ENCODE measurements around the gene ISG15. TPM values are rescaled to one million over a fixed set of nuclear protein-coding genes. Genes with fewer than 3 reads are reported as not detected.
"Not testable (repeated sequence)": the region's sequence is repeated elsewhere in the genome, so short reads cannot be mapped to it uniquely, and the experiment has no call there.

The ISG15 gene
- total RNA-seq, 1 experiment from 2014 or later, result 100.0 TPM

DNA sequence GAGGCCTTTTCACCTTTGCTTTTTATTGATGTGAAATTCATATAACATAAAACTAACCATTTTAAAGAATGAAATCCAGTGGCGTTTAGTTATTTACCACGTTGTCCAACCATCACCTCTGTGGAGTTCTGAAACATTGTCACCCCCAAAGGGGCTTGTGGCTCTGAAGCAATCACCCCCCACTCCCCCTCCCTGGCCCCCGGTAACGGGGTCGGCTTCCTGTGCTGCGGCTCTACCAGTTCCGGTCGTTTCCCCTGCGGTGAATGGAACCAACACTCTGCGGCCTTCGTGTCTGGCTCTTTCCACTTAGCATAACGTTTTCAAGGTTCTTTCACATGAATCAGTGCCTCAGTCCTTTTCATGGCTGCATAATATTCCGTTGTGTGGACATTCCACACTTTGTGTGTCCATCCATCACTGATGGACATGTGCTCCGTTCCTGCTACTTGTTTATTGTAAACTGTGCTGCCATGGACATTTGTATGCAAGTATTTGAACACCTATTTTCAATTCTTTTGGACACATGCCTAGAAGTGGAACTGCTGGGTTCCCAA is 1.8 kb upstream of the ISG15 start:
- DNase-seq (ENCODE audit: low spot score), result no peak

DNA sequence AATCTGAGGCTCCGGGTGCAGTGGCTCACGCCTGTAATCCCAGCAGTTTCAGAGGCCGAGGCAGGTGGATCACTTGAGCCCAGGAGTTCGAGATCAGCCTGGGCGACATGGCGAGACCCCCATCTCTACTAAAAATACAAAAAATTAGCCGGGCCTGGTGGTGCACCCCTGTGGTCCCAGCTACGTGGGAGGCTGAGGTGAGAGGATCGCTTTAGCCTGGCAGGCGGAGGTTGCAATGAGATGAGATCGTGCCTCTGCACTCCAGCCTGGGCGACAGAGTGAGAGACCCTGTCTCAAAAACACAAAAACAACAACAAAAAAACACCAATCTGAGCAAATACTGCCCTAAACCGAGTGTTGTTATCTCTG is 577 bp upstream of the ISG15 start:
- not testable (repeated sequence) for DNase-seq (ENCODE audit: low spot score)

DNA sequence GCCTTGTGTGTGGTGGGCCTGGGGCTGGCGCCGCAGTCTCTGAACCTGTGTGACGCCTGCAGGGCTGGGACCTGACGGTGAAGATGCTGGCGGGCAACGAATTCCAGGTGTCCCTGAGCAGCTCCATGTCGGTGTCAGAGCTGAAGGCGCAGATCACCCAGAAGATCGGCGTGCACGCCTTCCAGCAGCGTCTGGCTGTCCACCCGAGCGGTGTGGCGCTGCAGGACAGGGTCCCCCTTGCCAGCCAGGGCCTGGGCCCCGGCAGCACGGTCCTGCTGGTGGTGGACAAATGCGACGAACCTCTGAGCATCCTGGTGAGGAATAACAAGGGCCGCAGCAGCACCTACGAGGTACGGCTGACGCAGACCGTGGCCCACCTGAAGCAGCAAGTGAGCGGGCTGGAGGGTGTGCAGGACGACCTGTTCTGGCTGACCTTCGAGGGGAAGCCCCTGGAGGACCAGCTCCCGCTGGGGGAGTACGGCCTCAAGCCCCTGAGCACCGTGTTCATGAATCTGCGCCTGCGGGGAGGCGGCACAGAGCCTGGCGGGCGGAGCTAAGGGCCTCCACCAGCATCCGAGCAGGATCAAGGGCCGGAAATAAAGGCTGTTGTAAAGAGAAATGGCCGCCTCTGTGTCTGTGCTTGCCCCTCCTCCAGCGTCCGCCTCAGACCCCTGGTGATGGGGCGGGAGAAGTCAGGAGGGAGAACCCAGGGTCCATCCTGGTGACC is 788 bp downstream of the ISG15 start:
- no peak for DNase-seq (ENCODE audit: low spot score)

DNA sequence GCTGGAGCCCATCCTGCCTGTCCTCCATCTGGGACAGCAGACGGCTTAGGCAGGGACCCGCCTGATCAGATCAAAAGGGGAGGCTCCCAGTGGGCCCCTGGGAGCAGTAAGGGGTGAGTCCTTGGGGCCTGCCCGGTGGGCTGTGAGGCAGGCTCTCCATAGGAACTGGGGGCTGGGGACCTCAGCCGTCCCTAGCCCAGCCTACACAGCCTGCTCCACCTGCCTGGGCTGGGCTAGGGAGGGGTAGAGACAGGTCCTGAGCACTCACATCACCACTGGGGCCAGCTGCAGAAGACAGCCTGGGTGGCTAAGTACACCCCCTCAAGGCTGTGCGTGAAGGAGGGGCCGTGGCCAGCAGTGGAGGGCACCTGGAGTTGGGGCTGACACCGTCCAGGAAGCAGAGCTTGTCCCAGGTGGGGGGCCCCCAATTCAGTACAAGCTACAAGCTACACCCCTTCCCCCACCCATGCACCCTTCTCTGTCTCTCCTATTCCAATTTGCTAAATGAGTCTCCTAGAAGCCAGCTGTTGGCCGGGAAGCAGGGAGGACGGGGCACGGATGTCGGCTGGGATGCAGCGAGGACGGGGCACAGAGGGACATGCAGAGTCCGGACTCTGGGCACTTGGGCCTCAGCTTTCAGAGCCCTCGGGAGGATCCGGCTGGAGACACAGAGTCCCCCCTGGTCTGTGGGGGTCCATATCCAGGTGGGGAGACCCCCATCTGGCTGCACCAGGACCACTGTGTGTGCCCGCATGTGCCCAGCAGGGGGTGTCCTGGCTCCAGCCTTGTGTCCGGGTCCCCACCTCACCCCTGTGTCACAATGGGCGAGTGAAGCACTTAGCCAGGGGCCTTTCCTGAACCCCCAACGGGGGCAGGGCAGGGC is 1.7 kb downstream of the ISG15 start:
- no peak for DNase-seq (ENCODE audit: low spot score)

DNA sequence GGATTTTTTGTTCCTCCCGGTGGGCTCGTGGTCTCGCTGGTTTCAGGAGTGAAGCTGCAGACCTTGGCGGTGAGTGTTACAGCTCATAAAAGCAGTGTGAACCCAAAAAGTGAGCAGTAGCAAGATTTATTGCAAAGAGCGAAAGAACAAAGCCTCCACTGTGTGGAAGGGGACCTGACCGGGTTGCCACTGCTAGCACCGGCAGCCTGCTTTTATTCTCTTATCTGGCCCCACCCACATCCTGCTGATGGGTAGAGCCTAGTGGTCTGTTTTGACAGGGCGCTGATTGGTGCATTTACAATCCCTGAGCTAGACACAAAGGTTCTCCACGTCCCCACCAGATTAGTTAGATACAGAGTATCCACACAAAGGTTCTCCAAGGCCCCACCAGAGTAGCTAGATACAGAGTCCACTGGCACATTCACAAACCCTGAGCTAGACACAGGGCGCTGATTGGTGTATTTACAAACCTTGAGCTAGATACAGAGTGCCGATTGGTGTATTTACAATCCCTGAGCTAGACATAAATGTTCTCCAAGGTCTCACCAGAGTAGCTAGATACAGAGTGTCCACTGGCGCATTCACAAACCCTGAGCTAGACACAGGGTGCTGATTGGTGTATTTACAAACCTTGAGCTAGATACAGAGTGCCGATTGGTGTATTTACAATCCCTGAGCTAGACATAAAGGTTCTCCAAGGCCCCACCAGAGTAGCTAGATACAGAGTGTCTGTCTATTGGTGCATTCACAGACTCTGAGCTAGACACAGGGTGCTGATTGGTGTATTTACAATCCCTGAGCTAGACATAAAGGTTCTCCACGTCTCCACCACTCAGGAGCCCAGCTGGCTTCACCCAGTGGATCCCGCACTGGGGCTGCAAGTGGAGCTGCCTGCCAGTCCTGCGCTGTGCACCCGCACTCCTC is 4.4 kb downstream of the ISG15 start:
- DNase-seq (ENCODE audit: low spot score), result not testable (repeated sequence)

DNA sequence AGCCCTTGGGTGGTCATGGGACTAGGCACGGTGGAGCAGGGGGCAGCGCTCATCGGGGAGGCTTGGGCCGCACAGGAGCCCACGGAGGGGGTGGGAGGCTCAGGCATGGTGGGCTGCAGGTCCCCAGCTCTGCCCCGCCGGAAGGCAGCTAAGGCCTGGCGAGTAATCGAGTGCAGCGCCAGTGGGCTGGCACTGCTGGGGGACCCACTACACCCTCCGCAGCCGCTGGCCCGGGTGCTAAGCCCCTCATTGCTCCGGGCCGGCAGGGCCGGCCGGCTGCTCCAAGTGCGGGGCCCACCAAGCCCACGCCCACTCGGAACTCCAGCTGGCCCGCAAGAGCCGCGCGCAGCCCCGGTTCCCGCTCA is 5.0 kb downstream of the ISG15 start:
- not testable (repeated sequence) for DNase-seq (ENCODE audit: low spot score)

DNA sequence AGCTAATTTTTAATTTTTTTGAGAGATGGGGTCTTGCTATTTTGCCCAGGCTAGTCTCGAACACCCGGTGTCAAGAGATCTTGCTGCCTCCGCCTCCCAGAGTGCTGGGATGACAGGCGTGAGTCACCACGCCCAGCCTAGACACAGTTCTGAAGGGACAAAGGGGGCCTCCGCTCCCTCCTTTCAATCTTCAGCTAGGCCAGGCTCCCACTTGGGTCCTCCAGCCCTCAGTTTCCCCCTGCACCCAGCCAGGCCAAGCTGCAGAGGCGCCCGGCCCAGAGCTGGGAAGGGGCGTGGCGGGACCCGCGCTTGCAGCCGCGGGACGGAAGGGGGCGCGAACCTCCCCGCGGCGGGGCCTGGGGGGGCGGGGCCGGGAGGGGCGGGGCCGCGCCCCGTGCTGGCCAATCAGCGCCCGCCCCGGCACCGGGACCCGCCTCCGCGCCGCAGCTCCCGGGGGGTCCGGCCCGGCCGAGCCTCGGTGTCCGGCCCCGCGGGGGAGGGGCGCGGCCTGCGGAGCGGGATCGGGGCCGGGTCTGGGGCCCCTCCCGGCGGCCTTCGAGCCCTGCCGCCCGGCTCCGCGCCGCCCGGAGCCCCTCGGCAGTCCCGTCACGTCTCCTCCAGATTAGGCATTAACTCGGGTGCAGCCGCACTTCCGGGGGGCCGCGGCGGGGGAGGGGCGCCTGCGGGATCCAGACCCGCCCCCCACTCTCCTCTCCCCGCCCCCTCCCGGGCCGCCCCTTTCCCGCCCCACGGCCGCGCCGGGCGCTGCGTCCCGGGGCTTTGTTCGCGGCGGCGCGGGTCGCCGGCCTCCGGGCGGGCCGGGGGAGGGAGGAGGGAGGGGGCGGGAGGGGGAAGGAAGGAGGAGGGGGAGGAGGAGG is 6.1 kb downstream of the ISG15 start:
- peak; percentile 40 for DNase-seq (ENCODE audit: low spot score)

DNA sequence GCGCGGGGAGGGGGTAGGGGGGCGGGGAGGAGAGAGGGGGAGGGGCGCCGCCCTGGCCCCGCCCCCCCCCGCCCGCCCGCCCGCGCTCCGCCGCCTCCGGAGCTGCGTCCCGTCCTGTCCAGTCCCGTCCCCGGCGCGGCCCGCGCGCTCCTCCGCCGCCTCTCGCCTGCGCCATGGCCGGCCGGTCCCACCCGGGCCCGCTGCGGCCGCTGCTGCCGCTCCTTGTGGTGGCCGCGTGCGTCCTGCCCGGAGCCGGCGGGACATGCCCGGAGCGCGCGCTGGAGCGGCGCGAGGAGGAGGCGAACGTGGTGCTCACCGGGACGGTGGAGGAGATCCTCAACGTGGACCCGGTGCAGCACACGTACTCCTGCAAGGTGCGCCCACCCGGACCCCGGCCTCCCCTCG is 6.7 kb downstream of the ISG15 start, which contains the start of gene AGRN:
AGRN (plus strand) TSS at position 121 of the 405 bp plus-strand sequence; CDS start at position 174, 53 bp downstream.
- DNase-seq (ENCODE audit: low spot score), result no peak

DNA sequence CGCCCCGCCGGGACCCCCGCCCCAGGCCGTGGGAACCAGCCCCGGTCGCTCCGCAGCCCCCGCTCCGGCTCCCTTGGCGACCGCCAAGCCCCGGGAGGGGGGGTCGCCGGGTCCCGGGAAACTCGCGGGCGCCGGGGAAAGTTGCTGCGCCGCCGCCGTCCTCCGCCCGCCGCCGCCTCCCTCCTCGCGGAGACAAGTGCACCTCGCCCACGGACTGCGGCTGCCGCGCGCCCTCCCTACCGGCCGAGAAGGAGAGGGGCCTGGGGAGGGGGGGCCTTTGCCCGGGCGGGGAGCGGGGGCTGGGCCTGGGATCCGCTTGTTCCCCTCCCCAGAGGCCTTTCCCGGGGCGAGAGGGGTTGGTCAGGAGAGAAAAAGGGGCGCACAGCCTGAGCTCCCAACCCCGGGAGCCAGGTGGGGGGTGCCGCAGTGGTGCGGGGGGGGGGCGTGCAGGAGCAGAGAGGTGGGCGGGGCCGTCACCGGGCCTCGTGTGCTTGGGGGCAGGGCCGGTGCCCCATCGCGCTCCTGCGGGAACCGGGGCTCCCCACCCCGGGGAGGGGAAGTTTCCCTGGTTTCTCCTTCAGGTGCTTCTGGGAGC is 7.2 kb downstream of the ISG15 start:
- no peak for DNase-seq (ENCODE audit: low spot score)

DNA sequence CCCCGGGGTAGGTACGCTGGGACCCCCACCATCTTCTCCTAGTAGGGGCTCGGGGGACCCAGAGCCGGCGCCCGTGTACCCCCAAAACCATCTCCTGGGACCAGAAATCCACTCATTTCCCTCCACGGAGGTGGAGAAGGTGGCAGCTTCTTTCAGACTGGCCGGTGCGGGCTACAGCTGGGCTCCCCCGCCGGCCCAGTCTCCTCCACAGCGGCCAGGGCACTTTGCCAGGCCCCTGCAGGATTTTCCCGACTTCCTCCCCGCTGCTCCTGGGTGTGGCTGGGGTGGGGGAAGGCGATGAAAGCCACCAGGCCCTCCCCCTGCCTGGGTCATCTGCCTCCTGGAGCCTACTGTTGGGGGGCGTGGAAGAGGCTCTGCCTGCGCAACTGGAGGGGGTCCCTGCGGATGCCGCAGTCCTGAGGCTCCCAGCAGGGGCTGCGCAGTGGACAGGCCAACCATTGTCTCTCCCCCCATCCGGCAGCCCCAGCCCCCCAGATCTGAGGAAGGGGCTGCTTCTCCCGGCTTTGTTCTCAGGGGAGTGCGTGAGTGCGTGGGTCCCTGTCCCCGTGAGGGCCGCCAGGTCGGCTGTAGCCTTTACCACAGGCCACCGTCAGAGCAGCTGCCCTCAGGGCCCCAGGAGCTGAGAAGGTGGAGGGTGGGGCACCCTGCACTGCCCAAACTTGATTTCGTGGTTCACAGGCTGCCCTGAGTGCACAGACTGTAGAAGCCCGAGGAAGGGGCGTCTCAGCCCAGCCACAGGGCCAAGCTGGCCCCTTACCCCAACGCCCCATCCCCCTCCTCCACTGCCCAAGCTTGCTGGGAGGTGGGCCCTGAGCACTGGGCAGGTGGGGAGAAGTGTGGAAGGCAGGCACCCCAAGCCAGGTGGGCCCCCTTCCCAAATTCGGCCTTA is 8.0 kb downstream of the ISG15 start:
- DNase-seq (ENCODE audit: low spot score), result peak; percentile 80

DNA sequence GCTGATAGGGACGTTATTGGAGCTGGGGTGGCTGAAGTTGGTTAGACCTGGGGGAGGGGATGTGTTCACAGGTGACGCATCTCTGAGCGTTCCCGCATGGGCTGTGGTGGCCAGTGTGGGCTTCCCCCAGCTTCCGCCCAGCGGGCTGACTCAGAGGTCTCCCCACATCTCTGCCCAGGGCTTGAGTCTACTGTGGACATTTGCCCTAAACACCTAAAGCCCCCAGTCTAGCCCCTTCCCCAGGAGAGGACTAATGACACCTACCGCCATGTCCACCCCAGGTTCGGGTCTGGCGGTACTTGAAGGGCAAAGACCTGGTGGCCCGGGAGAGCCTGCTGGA is 8.6 kb downstream of the ISG15 start:
- DNase-seq (ENCODE audit: low spot score), result peak; percentile 85

DNA sequence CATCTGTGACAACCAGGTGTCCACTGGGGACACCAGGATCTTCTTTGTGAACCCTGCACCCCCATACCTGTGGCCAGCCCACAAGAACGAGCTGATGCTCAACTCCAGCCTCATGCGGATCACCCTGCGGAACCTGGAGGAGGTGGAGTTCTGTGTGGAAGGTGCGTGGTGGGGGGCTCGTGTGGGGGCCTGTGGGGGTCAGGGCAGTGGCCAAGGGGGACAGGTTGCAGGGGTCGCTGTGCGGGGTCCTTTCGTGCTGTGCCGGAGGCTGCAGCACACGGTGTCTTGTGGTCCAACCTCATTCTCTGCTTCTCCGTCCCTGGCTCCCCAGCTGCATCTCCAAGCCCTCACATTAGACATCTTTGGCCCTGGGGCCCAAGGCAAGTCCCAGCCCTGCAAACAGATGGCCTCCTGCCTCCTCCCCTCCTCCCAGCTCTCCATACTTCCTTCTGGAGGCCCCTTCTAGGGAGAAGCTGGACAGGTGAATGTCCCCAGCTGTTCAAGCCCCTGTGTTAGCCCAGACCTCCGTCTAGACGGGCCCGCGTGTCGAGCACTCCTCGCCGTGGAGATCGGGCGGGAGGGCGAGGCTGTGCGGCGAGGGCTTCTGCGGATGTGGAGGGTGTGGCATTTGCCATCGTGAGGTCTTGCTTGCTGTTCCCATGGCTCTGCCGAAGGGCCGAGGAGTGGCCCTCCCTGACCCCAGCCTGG is 9.2 kb downstream of the ISG15 start:
- DNase-seq (ENCODE audit: low spot score), result no peak

DNA sequence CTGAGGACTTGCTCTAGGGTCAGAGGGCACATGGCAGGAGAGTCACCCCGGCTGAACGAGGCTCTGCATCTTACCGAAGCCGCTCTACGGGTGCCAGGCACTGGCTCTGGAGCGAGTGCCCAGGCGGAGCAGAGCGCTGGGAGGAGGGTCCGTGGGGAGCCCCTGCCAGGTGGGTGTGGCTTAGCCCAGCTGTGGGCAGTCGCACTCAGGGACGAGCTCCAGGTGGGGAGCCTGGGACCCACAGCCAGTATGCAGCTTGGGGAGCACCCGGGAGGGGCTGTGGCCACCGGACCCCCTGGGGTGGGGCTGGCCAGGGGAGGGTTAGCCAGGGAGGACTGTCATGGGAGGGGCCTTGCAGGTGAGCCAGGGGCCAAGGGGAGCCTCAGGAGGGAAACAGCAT is 10.4 kb downstream of the ISG15 start:
- no peak for DNase-seq (ENCODE audit: low spot score)

DNA sequence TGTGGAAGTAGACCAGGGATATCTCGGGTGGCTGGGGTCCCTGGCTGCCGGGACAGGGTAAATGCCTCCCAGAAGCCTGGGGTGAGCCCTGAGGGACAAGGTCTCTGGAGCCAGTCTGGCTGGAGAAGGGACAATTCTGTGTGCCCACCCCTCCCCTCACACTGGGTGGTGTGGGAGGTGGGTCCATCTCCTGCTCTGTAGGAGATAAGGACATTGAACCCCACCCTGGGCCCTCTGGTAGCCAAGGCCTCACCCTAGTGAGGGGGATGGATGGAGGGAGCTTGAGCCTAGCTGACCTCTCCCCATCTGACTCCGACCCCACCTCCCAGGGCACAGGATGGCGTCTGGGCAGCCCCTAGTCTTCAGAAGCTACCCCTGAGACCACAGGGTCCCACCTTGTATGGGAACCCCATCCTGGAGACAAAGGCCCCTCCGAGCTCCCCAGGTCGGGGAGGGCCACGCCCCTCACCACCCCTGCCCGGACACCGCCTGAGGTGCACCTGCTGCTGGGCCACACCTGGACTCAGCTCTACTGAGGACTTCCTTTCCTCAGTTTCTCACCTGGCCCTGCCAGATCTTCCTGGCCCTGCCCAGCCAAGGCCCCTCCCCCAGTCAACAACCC is 11.0 kb downstream of the ISG15 start:
- DNase-seq (ENCODE audit: low spot score), result no peak

DNA sequence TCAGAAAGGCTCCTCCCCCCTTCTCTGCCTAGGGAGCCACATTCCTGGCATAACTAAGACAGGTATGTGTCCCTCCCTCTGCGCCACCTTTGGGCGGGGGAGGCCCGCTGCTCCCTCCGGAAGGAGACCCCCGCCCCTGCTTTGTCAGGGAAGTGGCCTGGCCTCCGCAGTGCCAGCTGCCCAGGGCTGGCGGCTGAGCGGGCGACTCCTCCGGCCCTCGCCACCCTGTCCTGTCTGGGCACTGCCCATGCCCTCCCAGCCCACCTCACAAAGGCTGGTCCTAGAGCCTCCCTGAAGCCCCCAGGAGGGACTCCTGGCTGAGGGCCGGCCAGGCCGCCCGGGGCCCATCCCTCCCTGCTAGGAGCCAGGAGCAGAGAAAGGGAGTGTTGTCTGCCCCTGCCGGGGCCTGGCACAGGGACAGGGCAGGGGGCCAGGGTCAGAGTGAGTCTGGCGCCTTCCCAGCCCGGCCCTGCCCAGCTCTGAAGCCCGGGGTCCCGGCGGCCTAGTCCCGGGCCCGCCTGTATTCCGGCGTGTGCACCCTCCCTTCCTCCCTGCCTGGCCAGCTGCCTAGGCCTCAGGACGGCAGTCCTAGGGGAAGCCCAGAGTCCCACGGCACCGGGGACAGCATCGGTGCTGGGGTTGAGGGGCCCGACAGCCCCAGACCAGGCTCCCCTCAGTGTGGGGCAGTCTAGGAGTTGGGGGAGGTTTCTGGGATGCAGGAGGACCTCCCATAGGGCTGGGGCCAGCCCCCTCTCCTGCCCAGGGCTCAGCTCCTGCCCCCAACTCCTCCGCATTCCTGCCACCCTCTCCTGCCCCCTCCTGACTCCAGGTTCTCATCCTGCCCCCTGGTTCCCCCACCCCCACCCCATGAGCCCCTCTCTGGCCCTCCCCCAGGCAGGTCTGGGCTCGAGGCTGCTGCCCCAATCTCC is 11.7 kb downstream of the ISG15 start:
- peak; percentile 70 for DNase-seq (ENCODE audit: low spot score)

DNA sequence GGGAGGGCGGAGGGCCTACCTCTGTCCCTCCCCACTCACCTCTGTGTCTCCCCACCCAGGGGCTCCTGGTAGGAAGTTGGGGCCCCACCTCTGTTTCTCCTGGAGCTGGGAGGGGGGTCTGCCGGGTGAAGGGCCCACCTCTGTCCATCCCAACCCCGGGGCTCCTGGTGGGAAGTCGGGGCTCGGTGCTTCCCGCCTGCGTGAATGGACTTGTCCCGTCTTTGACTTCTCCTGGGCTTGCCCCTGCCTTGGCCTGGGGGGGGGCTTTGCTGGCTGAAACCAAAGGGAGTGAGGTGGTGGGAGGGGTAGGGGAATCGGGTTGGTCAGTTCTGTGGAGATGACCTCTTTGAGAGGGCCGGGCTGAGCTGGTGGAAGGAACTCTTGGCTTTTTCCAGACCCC is 12.4 kb downstream of the ISG15 start:
- no peak for DNase-seq (ENCODE audit: low spot score)

Data from A172 (cell line).